Measurements from ENCODE around the gene SAT2. TPM values are rescaled to one million over a fixed set of nuclear protein-coding genes. Genes with fewer than 3 reads are reported as not detected.
"Not testable (repeated sequence)": the region's sequence is repeated elsewhere in the genome, so short reads cannot be mapped to it uniquely, and the experiment has no call there.

Gene SAT2
- total RNA-seq, 4 donors from 2014 or later, result 38.4 to 79.4 (median 60.4) TPM

GRCh38 chr17:7631398-7632380 is 4.1 kb upstream of the SAT2 start:
- in situ Hi-C loops (cut with MboI; ENCODE audit: low sequenced_read_pairs in 4 of 4) (no loop called here), intact Hi-C loops (cut with DNase I; ENCODE audit: low total_unique reads) (loop anchor here (1.0 kb wide), 1 partner anchor 57 kb away; the partner anchor contains the start of gene WRAP53)
- H3K4me3 ChIP-seq, result no peak overlapping the region
- no peak for ATAC-seq
- H3K4me1 ChIP-seq, result peaks cover 4 to 5% of the 10 kb centered on the region in 2 donors
- no peak overlapping the region for H3K27ac ChIP-seq
- DNase-seq, result no peak
- no peak for TF ChIP-seq CTCF (IDR thresholded peaks at IDR 0.05 in 4 of 5, conservative IDR thresholded peaks at IDR 0.05 in 1 of 5)
- TF ChIP-seq POLR2A (IDR thresholded peaks at IDR 0.05), result no peak
- no peaks in the 10 kb centered on the region for H3K36me3 ChIP-seq
- H3K27me3 ChIP-seq, result no peaks in the 10 kb centered on the region
- H3K9me3 ChIP-seq, result no peaks in the 10 kb centered on the region

GRCh38 chr17:7629939-7630571 is 2.4 kb upstream of the SAT2 start, which contains the start of gene SHBG:
Gene SHBG (plus strand): TSS chr17:7630135. CDS start chr17:7630173, 38 bp downstream.
- TF ChIP-seq CTCF (IDR thresholded peaks at IDR 0.05 in 4 of 5, conservative IDR thresholded peaks at IDR 0.05 in 1 of 5), result no peak
- no peak for TF ChIP-seq POLR2A (IDR thresholded peaks at IDR 0.05)
- no peaks in the 10 kb centered on the region for H3K9me3 ChIP-seq
- DNase-seq (no peak), ATAC-seq (no peak)
- peaks cover 8 to 10% of the 10 kb centered on the region in 2 donors for H3K4me1 ChIP-seq
- no peaks in the 10 kb centered on the region for H3K27me3 ChIP-seq
- no peak within 1 kb of the TSS for H3K4me3 ChIP-seq
- no peak within 1 kb of the TSS for H3K27ac ChIP-seq
- in situ Hi-C loops (cut with MboI; ENCODE audit: low sequenced_read_pairs in 4 of 4) (loop anchor here in 3 of 4 donors (5.0 kb wide), 2 partner anchors 52 to 57 kb away; partner anchors contain the start of genes TP53 (in 2 of the 3) and WRAP53 (in 2 of the 3)), intact Hi-C loops (cut with DNase I; ENCODE audit: low total_unique reads) (loop anchor here (5.0 kb wide), 1 partner anchor 202 kb away; the partner anchor contains the start of gene KDM6B)
- peaks cover 0 to 9% of the 10 kb centered on the region in 2 donors for H3K36me3 ChIP-seq

- Histone ChIP-seq H3K27ac (peak overlapping the region; percentile 93 to 99 (median 96)), H3K4me1 (peaks cover 8% of the 10 kb centered on the region in 2 donors), H3K27me3 (no peaks in the 10 kb centered on the region), H3K36me3 (peaks cover 0 to 9% of the 10 kb centered on the region in 2 donors), H3K4me3 (peak overlapping the region; percentile 74 to 90 (median 80)), H3K9me3 (no peaks in the 10 kb centered on the region)
- no peak for TF ChIP-seq CTCF (IDR thresholded peaks at IDR 0.05 in 4 of 5, conservative IDR thresholded peaks at IDR 0.05 in 1 of 5)
- no peak for TF ChIP-seq POLR2A (IDR thresholded peaks at IDR 0.05)
- intact Hi-C loops (cut with DNase I; ENCODE audit: low total_unique reads) (loop anchor here (1.0 to 5.0 kb wide), 3 partner anchors 12 to 205 kb away; partner anchors contain the start of genes KDM6B and WRAP53), in situ Hi-C loops (cut with MboI; ENCODE audit: low sequenced_read_pairs in 4 of 4) (loop anchor here in 3 of 4 donors (5.0 kb wide), 2 partner anchors 55 to 60 kb away; partner anchors contain the start of genes TP53 (in 2 of the 3) and WRAP53 (in 2 of the 3))
- DNase-seq (no peak), ATAC-seq (no peak)
Observed at GRCh38 chr17:7626956-7627249, 718 bp downstream of the SAT2 start.

GRCh38 chr17:7626307-7626706 is 1.3 kb downstream of the SAT2 start:
- Histone ChIP-seq H3K9me3 (no peaks in the 10 kb centered on the region), H3K4me3 (peak overlapping the region in 3 of 4 donors; percentile 74 to 90 (median 83)), H3K27me3 (no peaks in the 10 kb centered on the region), H3K4me1 (peaks cover 8% of the 10 kb centered on the region in 2 donors), H3K36me3 (peaks cover 0 to 9% of the 10 kb centered on the region in 2 donors), H3K27ac (peak overlapping the region; percentile 93 to 99 (median 96))
- in situ Hi-C loops (cut with MboI; ENCODE audit: low sequenced_read_pairs in 4 of 4) (loop anchor here in 3 of 4 donors (5.0 kb wide), 2 partner anchors 56 to 61 kb away; partner anchors contain the start of genes TP53 (in 2 of the 3) and WRAP53 (in 2 of the 3)), intact Hi-C loops (cut with DNase I; ENCODE audit: low total_unique reads) (loop anchor here (5.0 kb wide), 1 partner anchor 206 kb away; the partner anchor contains the start of gene KDM6B)
- peak in 1 of 2 donors; percentile 37 for DNase-seq
- no peak for ATAC-seq
- TF ChIP-seq CTCF (IDR thresholded peaks at IDR 0.05 in 4 of 5, conservative IDR thresholded peaks at IDR 0.05 in 1 of 5) (no peak), POLR2A (IDR thresholded peaks at IDR 0.05) (no peak)

GRCh38 chr17:7625749-7626148 is 1.9 kb downstream of the SAT2 start:
- intact Hi-C loops (cut with DNase I; ENCODE audit: low total_unique reads) (loop anchor here (5.0 kb wide), 1 partner anchor 207 kb away; the partner anchor contains the start of gene KDM6B), in situ Hi-C loops (cut with MboI; ENCODE audit: low sequenced_read_pairs in 4 of 4) (loop anchor here in 3 of 4 donors (5.0 kb wide), 2 partner anchors 57 to 62 kb away; partner anchors contain the start of genes TP53 (in 2 of the 3) and WRAP53 (in 2 of the 3))
- H3K36me3 ChIP-seq, H3K4me1 ChIP-seq, H3K27me3 ChIP-seq, H3K9me3 ChIP-seq, H3K4me3 ChIP-seq, DNase-seq, ATAC-seq: not testable (repeated sequence)
- H3K27ac ChIP-seq, result peak overlapping the region in 2 of 4 donors; percentile 38 to 99

Measured in gastrocnemius medialis (tissue), 4 donors.